Left lung (tissue), 10 donors: ENCODE data around the gene SH2D7. TPM values are rescaled to one million over a fixed set of nuclear protein-coding genes. Genes with fewer than 3 reads are reported as not detected.

Source experiments
- ATAC-seq: fragments of 200-7000 bp; cut with Tn5 transposase; one replicate; pipeline ENCODE4 v1.9.1; 2020; ENCODE audit warnings: moderate library complexity
- DNase-seq, 4 donors: peaks; one replicate each; pipeline ENCODE4 v3.0.0-alpha.2; 2013 to 2020
- H3K27ac ChIP-seq, 2 donors: fragments of 200-600 bp; sonication (generic) in 1 of 2; one replicate each; pipeline versions ENCODE4 v1.5.0 to v1.8.0; 2020 to 2021
- H3K27me3 ChIP-seq, 2 donors: fragments of 200-600 bp; sonication (generic) in 1 of 2; one replicate each; pipeline versions ENCODE4 v1.5.0 to v1.8.0; 2020 to 2021
- H3K36me3 ChIP-seq, 2 donors: fragments of 200-600 bp; sonication (generic) in 1 of 2; one replicate each; pipeline versions ENCODE4 v1.5.0 to v1.8.0; 2020 to 2021
- H3K4me1 ChIP-seq, 2 donors: fragments of 200-600 bp; one replicate each; pipeline ENCODE4 v1.8.0; 2021
- H3K4me3 ChIP-seq, 2 donors: fragments of 200-600 bp; sonication (generic) in 1 of 2; one replicate each; pipeline versions ENCODE4 v1.5.0 to v1.8.0; 2020 to 2021; ENCODE audit warnings: mild to moderate bottlenecking in 1 of 2
- H3K9me3 ChIP-seq, 2 donors: fragments of 200-600 bp; sonication (generic) in 1 of 2; one replicate each; pipeline versions ENCODE4 v1.5.0 to v1.8.0; 2020 to 2021
- CTCF ChIP-seq, 2 donors: fragments of 200-600 bp; sonication (generic) in 1 of 2; IDR thresholded peaks; one replicate each; pipeline versions ENCODE4 v1.5.0 to v1.8.0; 2021; ENCODE audit warnings: antibody characterized with exemption in 2 of 2
- intact Hi-C, 2 donors: fragments of 100-400 bp; cut with DNase I; formaldehyde crosslinking; loops; one replicate each; pipeline versions ENCODE4 v1.11.2 to v1.14.2; 2022
- polyA plus RNA-seq, 6 donors: library from polyadenylated mRNA; unstranded; fragments of 120-200 nt; gene quantifications; one replicate each; pipeline ENCODE4 v1.2.1, GENCODE V29; 2013; ENCODE audit not compliant: insufficient read length in 6 of 6
- total RNA-seq, 2 donors: library from RNA; stranded (reverse); fragmentation: NEBNext Ultra II Directional; extraction: Animal tissue kit (Norgen Biotek cat#: 25700); gene quantifications; one replicate each; pipeline ENCODE4 v1.2.1, GENCODE V29; 2021
- donor health status: DM: no; HTN: yes; CAD: no.
- donor health status: DM: no; HTN: no; CAD: no.

Gene SH2D7
- total and polyA plus RNA-seq, 8 donors: 0.27 to 0.69 (median 0.55) TPM; not detected in 2

DNA sequence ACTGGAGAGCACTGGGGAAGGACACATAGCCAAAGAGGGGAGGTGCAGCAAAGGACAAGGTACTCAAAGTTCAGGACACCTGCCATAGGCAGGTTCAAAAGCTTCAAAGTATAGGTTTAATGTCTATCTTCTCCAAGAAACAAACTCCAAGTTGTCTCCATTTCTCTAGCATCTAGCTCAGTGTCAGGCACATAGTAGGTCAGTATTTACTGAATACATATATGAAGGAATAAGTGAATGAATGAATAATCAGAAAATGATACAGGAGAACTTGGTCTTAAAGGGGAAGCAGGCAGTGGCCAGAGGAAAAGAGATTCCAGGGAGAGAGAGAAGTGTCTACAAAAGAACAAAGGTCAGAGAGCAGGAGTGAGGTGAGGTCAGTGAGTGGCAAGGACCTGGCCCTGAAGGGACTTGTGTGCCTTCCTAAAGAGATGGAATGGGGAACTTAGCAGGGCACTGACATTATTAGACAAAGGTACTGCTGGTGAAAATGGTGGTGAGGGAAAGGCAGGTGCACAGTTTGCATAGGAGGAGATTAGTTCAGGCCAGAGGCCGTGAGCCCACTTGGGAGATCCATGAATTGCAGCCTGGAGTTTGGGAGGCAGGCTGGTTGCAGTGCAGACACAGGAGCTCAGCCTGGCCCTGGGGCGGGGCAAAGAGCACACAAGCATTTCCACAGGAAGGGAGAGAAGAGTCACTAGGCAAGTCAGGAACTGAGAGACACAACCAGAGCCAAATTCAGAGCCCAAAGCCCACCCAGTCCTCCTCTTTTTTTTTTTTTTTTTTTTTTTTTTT, 36.2 kb upstream of the SH2D7 start:
- DNase-seq (no peak), ATAC-seq (peak; percentile 85)
- H3K4me3 ChIP-seq: no peak overlapping the region
- intact Hi-C loops: no loop called here
- no peaks in the 10 kb centered on the region for H3K9me3 ChIP-seq
- H3K27ac ChIP-seq: peak overlapping the region; percentile 68 to 82
- TF ChIP-seq CTCF (IDR thresholded peaks at IDR 0.05): no peak
- H3K36me3 ChIP-seq: peaks cover 0 to 10% of the 10 kb centered on the region in 2 donors
- H3K4me1 ChIP-seq: peaks cover 35 to 95% of the 10 kb centered on the region in 2 donors
- H3K27me3 ChIP-seq: no peaks in the 10 kb centered on the region

GRCh38 chr15:78056714-78057269, 35.6 kb upstream of the SH2D7 start:
- TF ChIP-seq CTCF (IDR thresholded peaks at IDR 0.05): no peak
- Histone ChIP-seq H3K4me1 (peaks cover 38 to 95% of the 10 kb centered on the region in 2 donors), H3K27me3 (no peaks in the 10 kb centered on the region), H3K4me3 (no peak overlapping the region), H3K36me3 (peaks cover 0 to 10% of the 10 kb centered on the region in 2 donors), H3K9me3 (no peaks in the 10 kb centered on the region), H3K27ac (peak overlapping the region; percentile 68 to 82)
- DNase-seq (no peak), ATAC-seq (peak; percentile 78)
- intact Hi-C loops: no loop called here

GRCh38 chr15:78057803-78058202, 34.6 kb upstream of the SH2D7 start:
- ATAC-seq (no peak), DNase-seq (no peak)
- TF ChIP-seq CTCF (IDR thresholded peaks at IDR 0.05): no peak
- Histone ChIP-seq H3K36me3 (peaks cover 0 to 10% of the 10 kb centered on the region in 2 donors), H3K27ac (peak overlapping the region; percentile 8 to 82), H3K4me1 (peaks cover 37 to 95% of the 10 kb centered on the region in 2 donors), H3K27me3 (no peaks in the 10 kb centered on the region), H3K4me3 (no peak overlapping the region), H3K9me3 (no peaks in the 10 kb centered on the region)
- intact Hi-C loops: no loop called here

DNA sequence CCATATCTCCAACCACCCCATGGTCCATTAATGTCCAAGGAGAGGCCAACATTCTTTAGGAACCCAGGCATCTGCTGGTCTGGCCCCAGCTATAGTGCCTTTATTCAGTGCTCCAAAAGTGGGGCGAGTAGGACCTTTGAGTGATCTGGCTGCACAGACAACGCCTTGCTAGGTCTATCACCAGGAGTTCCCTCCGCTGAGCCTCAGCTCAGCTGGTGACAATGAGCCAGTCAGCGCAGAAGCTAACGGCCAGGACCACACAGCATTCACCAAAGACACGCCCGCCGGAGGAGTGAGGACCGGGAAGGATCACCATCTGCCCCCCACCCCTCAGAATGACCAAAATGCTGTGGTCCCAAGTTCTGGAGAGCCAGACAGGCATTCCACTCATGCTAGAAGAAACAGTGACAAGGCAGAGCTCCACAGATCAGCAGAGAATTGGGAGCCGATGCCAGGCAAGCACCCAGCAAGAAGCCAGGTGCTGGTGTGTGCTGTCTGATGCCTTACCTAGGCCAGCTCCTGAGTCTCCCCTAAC, 33.9 kb upstream of the SH2D7 start:
- DNase-seq (no peak), ATAC-seq (no peak)
- TF ChIP-seq CTCF (IDR thresholded peaks at IDR 0.05): no peak
- Histone ChIP-seq H3K36me3 (peaks cover 0 to 5% of the 10 kb centered on the region in 2 donors), H3K27me3 (no peaks in the 10 kb centered on the region), H3K27ac (peak overlapping the region; percentile 8 to 69), H3K4me1 (peaks cover 41 to 96% of the 10 kb centered on the region in 2 donors), H3K9me3 (no peaks in the 10 kb centered on the region), H3K4me3 (no peak overlapping the region)
- intact Hi-C loops: no loop called here
